Gastrocnemius medialis (tissue), 4 donors: ENCODE results near the gene SLC7A14. TPM values are rescaled to one million over a fixed set of nuclear protein-coding genes. Genes with fewer than 3 reads are reported as not detected.

Experiments used
- ATAC-seq, 2 donors: fragments of 150-250 bp; one replicate each; pipeline ENCODE4 v1.9.1; 2016
- DNase-seq, 2 donors: peaks; one replicate each; pipeline ENCODE4 v3.0.0-alpha.2; 2019
- H3K27ac ChIP-seq, 4 donors: fragments of 200-600 bp; sonication (generic); 1 replicate in 1 of 4; 2 replicates in 3 of 4; pipeline ENCODE4 v1.5.1; 2016 to 2018; ENCODE audit warnings: mild to moderate bottlenecking in 2 of 4, moderate library complexity in 1 of 4
- H3K27me3 ChIP-seq, 3 donors: fragments of 200-600 bp; sonication (generic) in 2 of 3; 1 replicate in 1 of 3; 2 replicates in 2 of 3; pipeline versions ENCODE4 v1.5.1 to v1.6.0; 2016 to 2019; ENCODE audit warnings: mild to moderate bottlenecking in 1 of 3, moderate library complexity in 1 of 3
- H3K36me3 ChIP-seq, 2 donors: fragments of 200-600 bp; sonication (generic) in 1 of 2; one replicate each; pipeline ENCODE4 v1.5.1; 2017 to 2018
- H3K4me1 ChIP-seq, 2 donors: fragments of 200-600 bp; sonication (generic) in 1 of 2; one replicate each; pipeline ENCODE4 v1.5.1; 2016 to 2017; ENCODE audit warnings: mild to moderate bottlenecking in 2 of 2
- H3K4me3 ChIP-seq, 4 donors: fragments of 200-600 bp; sonication (generic) in 3 of 4; 1 replicate in 1 of 4; 2 replicates in 3 of 4; pipeline ENCODE4 v1.5.1; 2016 to 2019; ENCODE audit warnings: mild to moderate bottlenecking in 2 of 4
- H3K9me3 ChIP-seq, 3 donors: fragments of 200-600 bp; sonication (generic) in 2 of 3; 1 replicate in 1 of 3; 2 replicates in 2 of 3; pipeline ENCODE4 v1.5.1; 2016 to 2019
- CTCF ChIP-seq, 5 experiments: fragments of 450-650 bp in 3 of 5; fragments of 200-600 bp in 2 of 5; sonication (generic) in 2 of 5; IDR thresholded peaks in 4 of 5; conservative IDR thresholded peaks in 1 of 5; 1 replicate in 4 of 5; 2 replicates in 1 of 5; pipeline ENCODE4 v1.5.1; 2016 to 2019; ENCODE audit warnings: antibody characterized with exemption in 5 of 5, mild to moderate bottlenecking in 3 of 5, moderate library complexity in 3 of 5
- POLR2A ChIP-seq, 2 donors: fragments of 450-650 bp; IDR thresholded peaks; one replicate each; pipeline ENCODE4 v1.6.1; 2017; ENCODE audit warnings: antibody characterized with exemption in 2 of 2, mild to moderate bottlenecking in 2 of 2, moderate library complexity in 2 of 2
- in situ Hi-C, 4 donors: fragments of 200-750 bp; cut with MboI; loops; one replicate each; pipeline versions ENCODE4 v1.15.0 to v1.8.0; 2017; ENCODE audit warnings: low sequenced_read_pairs in 4 of 4
- intact Hi-C: fragments of 100-400 bp; cut with DNase I; formaldehyde crosslinking; loops from one replicate; pipeline ENCODE4 v1.15.1; 2023; ENCODE audit warnings: low total_unique reads
- total RNA-seq, 4 donors: library from RNA; depleted of rRNA; stranded (reverse); fragments of >200 nt; gene quantifications; one replicate each; pipeline versions ENCODE4 v1.1.0 to v1.2.3, GENCODE V29; 2016

SLC7A14 gene
- total RNA-seq, 4 donors from 2014 or later = 0.02 TPM; not detected in 3

- Histone ChIP-seq H3K36me3 (no peaks in the 10 kb centered on the region), H3K27ac (peak overlapping the region; percentile 13 to 52 (median 40)), H3K9me3 (no peaks in the 10 kb centered on the region), H3K4me3 (no peak overlapping the region), H3K4me1 (peaks cover 2% of the 10 kb centered on the region in 2 donors), H3K27me3 (no peaks in the 10 kb centered on the region)
- in situ Hi-C loops (no loop called here), intact Hi-C loops (loop anchor here (5.0 kb wide), 1 partner anchor 44 kb away; no protein-coding TSS in a partner anchor)
- peak; percentile 41 to 49 for DNase-seq
- TF ChIP-seq POLR2A (IDR thresholded peaks at IDR 0.05) = no peak
- no peak for TF ChIP-seq CTCF (IDR thresholded peaks at IDR 0.05 in 4 of 5, conservative IDR thresholded peaks at IDR 0.05 in 1 of 5)
- peak; percentile 68 to 73 for ATAC-seq
These were observed 54.1 kb downstream of the SLC7A14 start for GRCh38 chr3:170531657-170532335.

- Histone ChIP-seq H3K36me3 (no peaks in the 10 kb centered on the region), H3K9me3 (no peaks in the 10 kb centered on the region), H3K4me1 (peaks cover 2% of the 10 kb centered on the region in 2 donors), H3K4me3 (no peak overlapping the region), H3K27me3 (no peaks in the 10 kb centered on the region), H3K27ac (peak overlapping the region; percentile 13 to 52 (median 40))
- intact Hi-C loops (loop anchor here (5.0 kb wide), 1 partner anchor 44 kb away; no protein-coding TSS in a partner anchor), in situ Hi-C loops (no loop called here)
- ATAC-seq = no peak
- TF ChIP-seq POLR2A (IDR thresholded peaks at IDR 0.05) (no peak), CTCF (IDR thresholded peaks at IDR 0.05 in 4 of 5, conservative IDR thresholded peaks at IDR 0.05 in 1 of 5) (no peak)
- no peak for DNase-seq
These were observed 54.8 kb downstream of the SLC7A14 start for GRCh38 chr3:170531054-170531453.

DNA sequence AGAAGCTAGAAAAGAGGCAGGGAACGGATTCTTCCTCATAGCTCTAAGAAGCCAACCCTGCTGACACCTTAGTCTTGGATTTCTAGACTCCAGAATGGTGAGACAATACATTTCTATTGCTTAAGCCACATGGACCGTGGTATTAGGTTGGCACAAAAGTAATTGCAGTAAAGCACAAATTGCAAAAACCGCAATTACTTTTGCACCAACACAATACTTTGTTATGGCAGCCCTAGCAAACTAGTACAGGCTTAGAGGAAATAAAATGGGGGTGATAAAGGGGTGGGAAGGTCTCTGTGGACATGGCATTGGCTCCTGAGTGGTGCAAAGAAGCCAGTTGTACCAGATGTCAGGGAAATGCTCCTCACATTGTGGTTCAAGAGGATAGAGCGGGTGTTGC is 56.0 kb downstream of the SLC7A14 start:
- H3K27me3 ChIP-seq = no peaks in the 10 kb centered on the region
- no peak overlapping the region for H3K4me3 ChIP-seq
- no peak for ATAC-seq
- no peak overlapping the region for H3K27ac ChIP-seq
- in situ Hi-C loops = no loop called here
- TF ChIP-seq CTCF (IDR thresholded peaks at IDR 0.05 in 4 of 5, conservative IDR thresholded peaks at IDR 0.05 in 1 of 5) = no peak
- TF ChIP-seq POLR2A (IDR thresholded peaks at IDR 0.05) = no peak
- no peaks in the 10 kb centered on the region for H3K9me3 ChIP-seq
- DNase-seq = no peak
- H3K4me1 ChIP-seq = peaks cover 2% of the 10 kb centered on the region in 2 donors
- intact Hi-C loops = loop anchor here (5.0 kb wide), 1 partner anchor 43 kb away; no protein-coding TSS in a partner anchor
- no peaks in the 10 kb centered on the region for H3K36me3 ChIP-seq

DNA sequence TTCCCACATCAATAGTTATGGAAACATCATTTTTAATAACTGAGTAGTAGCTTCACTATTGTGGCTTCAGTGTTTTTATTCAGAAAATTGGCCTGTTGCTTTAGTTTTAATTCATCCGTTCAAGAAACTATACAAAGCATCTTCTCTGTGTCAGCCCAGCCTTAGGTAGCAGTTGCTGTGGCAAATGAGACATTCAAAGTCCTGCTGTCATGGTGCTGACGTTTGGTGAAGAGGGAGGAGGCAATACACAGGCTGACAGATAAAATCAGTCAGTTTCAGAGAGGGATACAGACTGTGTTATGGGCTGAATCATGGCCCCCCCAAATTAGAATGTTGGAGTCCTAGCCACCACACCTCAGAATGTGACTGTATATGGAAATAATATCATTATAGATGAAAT is 56.5 kb downstream of the SLC7A14 start:
- intact Hi-C loops (no loop called here), in situ Hi-C loops (no loop called here)
- Histone ChIP-seq H3K4me3 (no peak overlapping the region), H3K27me3 (no peaks in the 10 kb centered on the region), H3K36me3 (no peaks in the 10 kb centered on the region), H3K4me1 (peaks cover 2% of the 10 kb centered on the region in 2 donors), H3K9me3 (no peaks in the 10 kb centered on the region), H3K27ac (no peak overlapping the region)
- ATAC-seq (no peak), DNase-seq (no peak)
- TF ChIP-seq POLR2A (IDR thresholded peaks at IDR 0.05) = no peak
- TF ChIP-seq CTCF (IDR thresholded peaks at IDR 0.05 in 4 of 5, conservative IDR thresholded peaks at IDR 0.05 in 1 of 5) = no peak
